HG02885 (cell line): Measurements from ENCODE around the gene ZNF772.
"Not testable (repeated sequence)": the region's sequence is repeated elsewhere in the genome, so short reads cannot be mapped to it uniquely, and the experiment has no call there.

Experiments used
- ATAC-seq: cut with Tn5 transposase; IDR thresholded peaks from one replicate; pipeline ENCODE4 v1.9.1; 2021; ENCODE audit warnings: mild to moderate bottlenecking; ENCODE audit not compliant: unreplicated experiment, poor library complexity

ZNF772 gene

GRCh38 chr19:57477191-57478008 lies at the start of gene ZNF772:
Gene ZNF772 (minus strand): TSS chr19:57477566. CDS start chr19:57477309, 257 bp downstream.
- peak; percentile 95 for ATAC-seq

GRCh38 chr19:57518021-57518420 lies 40.7 kb upstream of the ZNF772 start:
- not testable (repeated sequence) for ATAC-seq

GRCh38 chr19:57515255-57515654 lies 37.9 kb upstream of the ZNF772 start:
- ATAC-seq, result no peak

- no peak for ATAC-seq
These were observed 35.5 kb upstream of the ZNF772 start for GRCh38 chr19:57512845-57513244.

GRCh38 chr19:57511484-57511883 lies 34.1 kb upstream of the ZNF772 start:
- ATAC-seq, result no peak

GRCh38 chr19:57506163-57506562 lies 28.8 kb upstream of the ZNF772 start:
- ATAC-seq, result no peak

GRCh38 chr19:57500400-57500799 lies 23.0 kb upstream of the ZNF772 start:
- ATAC-seq, result not testable (repeated sequence)

- peak; percentile 99 for ATAC-seq
These were observed 22.5 kb upstream of the ZNF772 start, which contains the start of gene ZNF773 for GRCh38 chr19:57499680-57500395. Gene ZNF773 (plus strand): TSS chr19:57499938. CDS start chr19:57500081, 143 bp downstream.

GRCh38 chr19:57499332-57499679 lies 21.9 kb upstream of the ZNF772 start:
- ATAC-seq, result not testable (repeated sequence)

GRCh38 chr19:57488299-57488644 lies 10.9 kb upstream of the ZNF772 start:
- ATAC-seq, result not testable (repeated sequence)

GRCh38 chr19:57487477-57488298 lies 10.3 kb upstream of the ZNF772 start, which contains the start of gene ZNF419:
Gene ZNF419 (plus strand): TSS chr19:57487750. CDS start chr19:57487951, 201 bp downstream.
- peak; percentile 98 for ATAC-seq

GRCh38 chr19:57473646-57474045 lies 3.7 kb downstream of the ZNF772 start:
- ATAC-seq, result no peak

- ATAC-seq, result no peak
These were observed 10.9 kb downstream of the ZNF772 start for GRCh38 chr19:57466489-57466888.

- no peak for ATAC-seq
These were observed 11.5 kb downstream of the ZNF772 start for GRCh38 chr19:57465680-57466381.

- ATAC-seq, result no peak
These were observed 25.1 kb downstream of the ZNF772 start for GRCh38 chr19:57452307-57452706.

- no peak for ATAC-seq
These were observed 34.2 kb downstream of the ZNF772 start for GRCh38 chr19:57443121-57443696.

GRCh38 chr19:57441979-57442752 lies 35.2 kb downstream of the ZNF772 start:
- ATAC-seq, result no peak

GRCh38 chr19:57438925-57439324 lies 38.4 kb downstream of the ZNF772 start:
- no peak for ATAC-seq

- no peak for ATAC-seq
These were observed 39.4 kb downstream of the ZNF772 start for GRCh38 chr19:57437931-57438330.
